Endothelial cell of umbilical vein (primary cell): ENCODE data around the gene PALD1.

ENCODE experiments used
- EZH2 ChIP-seq: IDR thresholded peaks from 2 replicates; pipeline ENCODE4 v1.6.1; 2012; ENCODE audit warnings: borderline replicate concordance, low read depth, mild to moderate bottlenecking, moderate library complexity, low read length, inconsistent platforms; ENCODE audit not compliant: severe bottlenecking
- FOS ChIP-seq: IDR thresholded peaks from 2 replicates; pipeline ENCODE4 v1.6.1; 2011; ENCODE audit warnings: mild to moderate bottlenecking, low read length, moderate library complexity, borderline replicate concordance; ENCODE audit not compliant: insufficient read depth
- GATA2 ChIP-seq: IDR thresholded peaks from 2 replicates; pipeline ENCODE4 v1.7.0; 2011; ENCODE audit warnings: low read depth, mild to moderate bottlenecking, moderate library complexity, mixed read lengths, low read length; ENCODE audit not compliant: insufficient read length, insufficient read depth
- JUN ChIP-seq: IDR thresholded peaks from 2 replicates; pipeline ENCODE4 v1.6.1; 2011; ENCODE audit warnings: borderline replicate concordance, low read depth; ENCODE audit not compliant: insufficient read length, insufficient read depth
- MYC ChIP-seq: IDR thresholded peaks from one replicate; pipeline ENCODE4 v1.6.1; 2011; ENCODE audit warnings: mild to moderate bottlenecking, low read depth, low read length
- POLR2A ChIP-seq: IDR thresholded peaks from 2 replicates; pipeline ENCODE4 v1.6.1; 2012; ENCODE audit warnings: low read depth, mild to moderate bottlenecking, control low read depth, low read length
- POLR2AphosphoS5 ChIP-seq: IDR thresholded peaks from 2 replicates; pipeline ENCODE4 v1.6.1; 2012; ENCODE audit warnings: low read depth, mild to moderate bottlenecking, control low read depth, low read length, moderate library complexity; ENCODE audit not compliant: insufficient read depth
- TF ChIP-seq, protein P1 (sequence below): IDR thresholded peaks from 2 replicates; pipeline ENCODE4 v1.6.1; 2011; ENCODE audit not compliant: insufficient read depth, insufficient read length
- TF ChIP-seq, protein P2 (sequence below), 2 donors: IDR thresholded peaks; 1 replicate in 1 of 2; 2 replicates in 1 of 2; pipeline ENCODE4 v1.5.1; 2011; ENCODE audit warnings: low read length in 2 of 2, mild to moderate bottlenecking in 2 of 2, moderate library complexity in 2 of 2, control low read depth in 1 of 2, inconsistent platforms in 1 of 2, low read depth in 1 of 2; ENCODE audit not compliant: insufficient read depth in 1 of 2; ENCODE audit errors: extremely low read depth in 1 of 2

DNA sequence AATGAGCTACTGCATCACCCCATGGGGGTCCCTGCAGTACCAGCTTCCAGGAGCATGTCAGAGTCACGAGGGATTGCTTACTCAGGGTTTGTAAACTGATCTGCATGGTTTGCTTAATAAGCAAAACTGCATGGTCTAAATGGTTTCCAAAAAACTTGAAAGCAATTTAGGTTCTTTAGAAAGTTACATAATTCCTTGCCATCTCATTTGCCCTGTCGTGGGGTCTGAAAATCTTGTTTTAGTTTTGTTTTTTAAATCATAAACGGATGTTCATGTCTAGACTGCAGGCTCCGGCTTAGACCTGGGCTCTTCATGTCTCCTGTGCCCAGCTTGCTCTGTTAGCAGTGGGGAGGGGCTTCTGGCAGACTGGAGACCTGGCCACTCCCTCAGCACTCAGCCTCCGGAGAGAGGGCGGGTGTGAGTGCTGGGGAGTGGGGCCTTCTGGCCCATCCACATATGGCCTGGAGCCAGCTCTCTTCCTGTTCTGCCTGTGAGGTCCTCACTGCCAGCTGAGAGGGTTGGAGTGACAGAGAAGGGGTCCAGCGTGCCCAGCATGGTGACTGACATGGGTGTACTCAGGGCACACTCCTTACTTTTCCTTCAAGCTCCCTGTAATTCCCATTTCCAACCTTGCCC lies 106.5 kb downstream of the PALD1 start:
- TF ChIP-seq, protein P1, sequence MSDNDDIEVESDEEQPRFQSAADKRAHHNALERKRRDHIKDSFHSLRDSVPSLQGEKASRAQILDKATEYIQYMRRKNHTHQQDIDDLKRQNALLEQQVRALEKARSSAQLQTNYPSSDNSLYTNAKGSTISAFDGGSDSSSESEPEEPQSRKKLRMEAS: no peak
- TF ChIP-seq, protein P2, sequence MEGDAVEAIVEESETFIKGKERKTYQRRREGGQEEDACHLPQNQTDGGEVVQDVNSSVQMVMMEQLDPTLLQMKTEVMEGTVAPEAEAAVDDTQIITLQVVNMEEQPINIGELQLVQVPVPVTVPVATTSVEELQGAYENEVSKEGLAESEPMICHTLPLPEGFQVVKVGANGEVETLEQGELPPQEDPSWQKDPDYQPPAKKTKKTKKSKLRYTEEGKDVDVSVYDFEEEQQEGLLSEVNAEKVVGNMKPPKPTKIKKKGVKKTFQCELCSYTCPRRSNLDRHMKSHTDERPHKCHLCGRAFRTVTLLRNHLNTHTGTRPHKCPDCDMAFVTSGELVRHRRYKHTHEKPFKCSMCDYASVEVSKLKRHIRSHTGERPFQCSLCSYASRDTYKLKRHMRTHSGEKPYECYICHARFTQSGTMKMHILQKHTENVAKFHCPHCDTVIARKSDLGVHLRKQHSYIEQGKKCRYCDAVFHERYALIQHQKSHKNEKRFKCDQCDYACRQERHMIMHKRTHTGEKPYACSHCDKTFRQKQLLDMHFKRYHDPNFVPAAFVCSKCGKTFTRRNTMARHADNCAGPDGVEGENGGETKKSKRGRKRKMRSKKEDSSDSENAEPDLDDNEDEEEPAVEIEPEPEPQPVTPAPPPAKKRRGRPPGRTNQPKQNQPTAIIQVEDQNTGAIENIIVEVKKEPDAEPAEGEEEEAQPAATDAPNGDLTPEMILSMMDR (IDR thresholded peaks at IDR 0.05; ENCODE audit: extremely low read depth in 1 of 2, insufficient read depth in 1 of 2, low read depth in 1 of 2, low read length in 2 of 2): no peak
- TF ChIP-seq POLR2A (no peak), GATA2 (no peak), EZH2 (no peak), JUN (no peak), FOS (no peak), MYC (no peak), POLR2AphosphoS5 (no peak)
